ENCODE data around the gene SELP.

The SELP gene

GRCh38 chr1:169610858-169611257 is 19.1 kb downstream of the SELP start:
- ChIA-PET POLR2A (no interaction called here), CTCF (interaction anchor here (1.1 to 1.3 kb wide), 3 partner anchors 9 to 101 kb away, joined by 4 to 5 read pairs (median 5); partner anchors contain the start of gene F5)
- H3K9me3 ChIP-seq (ENCODE audit: control insufficient read depth, insufficient read depth, low read depth, low read length): no peaks in the 10 kb centered on the region
- H3K4me1 ChIP-seq (ENCODE audit: control insufficient read depth, insufficient read depth, low read length): no peaks in the 10 kb centered on the region
- H3K36me3 ChIP-seq (ENCODE audit: control insufficient read depth in 2 of 2, insufficient read depth in 1 of 2, low read length in 2 of 2): no peaks in the 10 kb centered on the region
- H3K4me3 ChIP-seq (ENCODE audit: low read depth, low read length): no peak overlapping the region
- no peak overlapping the region for H3K27ac ChIP-seq (ENCODE audit: extremely low read depth, low read depth, low read length)
- TF ChIP-seq ZFP69B (tag by site-specific recombination; IDR thresholded peaks at IDR 0.05): no peak
- TF ChIP-seq ZNF610 (tag by site-specific recombination; IDR thresholded peaks at IDR 0.05; ENCODE audit: borderline replicate concordance): no peak
- TF ChIP-seq ZNF239 (tag by site-specific recombination; IDR thresholded peaks at IDR 0.05): no peak
- TF ChIP-seq OSR2 (tag by site-specific recombination; IDR thresholded peaks at IDR 0.05): no peak
- TF ChIP-seq ZBTB26 (tag by site-specific recombination; optimal IDR thresholded peaks at IDR 0.05): no peak
- no peak for TF ChIP-seq GLI4 (tag by site-specific recombination; IDR thresholded peaks at IDR 0.05)
- no peak for TF ChIP-seq ZNF639 (tag by site-specific recombination; IDR thresholded peaks at IDR 0.05)
- no peak for TF ChIP-seq ZNF654 (tag by site-specific recombination; IDR thresholded peaks at IDR 0.05; ENCODE audit: low read depth)
- TF ChIP-seq ZNF416 (tag by site-specific recombination; IDR thresholded peaks at IDR 0.05): no peak
- no peak for TF ChIP-seq ZEB2 (tag by site-specific recombination; IDR thresholded peaks at IDR 0.05)
- TF ChIP-seq PRDM6 (tag by site-specific recombination; IDR thresholded peaks at IDR 0.05): no peak
- no peak for TF ChIP-seq ZBTB17 (tag by site-specific recombination; IDR thresholded peaks at IDR 0.05)
- no peak for TF ChIP-seq ZNF747 (tag by site-specific recombination; IDR thresholded peaks at IDR 0.05)
- no peak for TF ChIP-seq ZNF548 (tag by site-specific recombination; IDR thresholded peaks at IDR 0.05)
- no peak for TF ChIP-seq ZNF341 (tag by site-specific recombination; IDR thresholded peaks at IDR 0.05; ENCODE audit: low read depth)

- Histone ChIP-seq H3K4me1 (ENCODE audit: control insufficient read depth, insufficient read depth, low read length) (no peaks in the 10 kb centered on the region), H3K36me3 (ENCODE audit: control insufficient read depth in 2 of 2, insufficient read depth in 1 of 2, low read length in 2 of 2) (no peaks in the 10 kb centered on the region), H3K27ac (ENCODE audit: extremely low read depth, low read depth, low read length) (no peak overlapping the region), H3K9me3 (ENCODE audit: control insufficient read depth, insufficient read depth, low read depth, low read length) (no peaks in the 10 kb centered on the region), H3K4me3 (ENCODE audit: low read depth, low read length) (no peak overlapping the region)
- ChIA-PET CTCF (interaction anchor here (0.7 to 1.6 kb wide), 5 partner anchors 9 to 226 kb away, joined by 3 to 6 read pairs (median 5); partner anchors contain the start of gene F5), POLR2A (interaction anchor here (1.1 kb wide), 1 partner anchor 185 kb away, joined by 3 read pairs; the partner anchor contains the start of gene METTL18)
- TF ChIP-seq SP7 (tag by site-specific recombination; IDR thresholded peaks at IDR 0.05): no peak
- TF ChIP-seq MYNN (tag by site-specific recombination; IDR thresholded peaks at IDR 0.05; ENCODE audit: borderline replicate concordance): no peak
- TF ChIP-seq ZNF324 (tag by site-specific recombination; IDR thresholded peaks at IDR 0.05): no peak
- TF ChIP-seq ZNF221 (tag by site-specific recombination; IDR thresholded peaks at IDR 0.05; ENCODE audit: borderline replicate concordance): no peak
- no peak for TF ChIP-seq ZNF777 (tag by site-specific recombination; IDR thresholded peaks at IDR 0.05; ENCODE audit: borderline replicate concordance)
- TF ChIP-seq ZNF692 (tag by site-specific recombination; IDR thresholded peaks at IDR 0.05): no peak
- TF ChIP-seq ZNF558 (tag by site-specific recombination; IDR thresholded peaks at IDR 0.05): no peak
- TF ChIP-seq ZNF138 (tag by site-specific recombination; IDR thresholded peaks at IDR 0.05; ENCODE audit: borderline replicate concordance): no peak
- no peak for TF ChIP-seq YY2 (tag by site-specific recombination; IDR thresholded peaks at IDR 0.05)
- no peak for TF ChIP-seq ZNF311 (tag by site-specific recombination; IDR thresholded peaks at IDR 0.05; ENCODE audit: borderline replicate concordance)
- no peak for TF ChIP-seq ZSCAN30 (tag by site-specific recombination; IDR thresholded peaks at IDR 0.05)
- TF ChIP-seq ZNF792 (tag by site-specific recombination; IDR thresholded peaks at IDR 0.05): no peak
- no peak for TF ChIP-seq FEZF1 (tag by site-specific recombination; IDR thresholded peaks at IDR 0.05)
- no peak for TF ChIP-seq ZNF148 (tag by site-specific recombination; IDR thresholded peaks at IDR 0.05; ENCODE audit: borderline replicate concordance)
- TF ChIP-seq ZNF501 (tag by site-specific recombination; IDR thresholded peaks at IDR 0.05): no peak
Measured at GRCh38 chr1:169610108-169610507, 19.8 kb downstream of the SELP start.

Measured in HEK293 (cell line).